ENCODE results near the gene SMC1B. TPM values are rescaled to one million over a fixed set of nuclear protein-coding genes. Genes with fewer than 3 reads are reported as not detected.
"Not testable (repeated sequence)": the region's sequence is repeated elsewhere in the genome, so short reads cannot be mapped to it uniquely, and the experiment has no call there.

Gene SMC1B
- total RNA-seq, 3 donors from 2014 or later (not counting 1 experiment from before 2014, with no cell fraction given): 0.07 to 0.09 TPM; not detected in 1

- intact Hi-C loops (cut with micrococcal nuclease): no loop called here
- Mint-ChIP-seq H3K36me3 (no peaks in the 10 kb centered on the region), H3K9me3 (no peaks in the 10 kb centered on the region), H3K27me3 (ENCODE audit: low read depth in 2 of 2) (peaks cover 7 to 8% of the 10 kb centered on the region in 2 donors), H3K4me3 (no peak overlapping the region), H3K4me1 (no peaks in the 10 kb centered on the region), H3K27ac (no peak overlapping the region)
- 90% methylated on average over 16 of the region's 16 CpGs for WGBS (ENCODE audit: insufficient coverage)
- Histone ChIP-seq H3K4me3 (ENCODE audit: low read length) (no peak overlapping the region), H3K9me3 (ENCODE audit: control insufficient read depth, insufficient read depth, low read length) (no peaks in the 10 kb centered on the region), H3K27ac (ENCODE audit: low read length) (no peak overlapping the region), H3K36me3 (ENCODE audit: control insufficient read depth, insufficient read depth, low read length) (no peaks in the 10 kb centered on the region), H3K4me1 (ENCODE audit: control insufficient read depth, insufficient read depth, low read length) (no peaks in the 10 kb centered on the region), H3K27me3 (ENCODE audit: control insufficient read depth, insufficient read depth, low read length) (no peaks in the 10 kb centered on the region)
- no peak for ATAC-seq
- TF ChIP-seq, protein P1, sequence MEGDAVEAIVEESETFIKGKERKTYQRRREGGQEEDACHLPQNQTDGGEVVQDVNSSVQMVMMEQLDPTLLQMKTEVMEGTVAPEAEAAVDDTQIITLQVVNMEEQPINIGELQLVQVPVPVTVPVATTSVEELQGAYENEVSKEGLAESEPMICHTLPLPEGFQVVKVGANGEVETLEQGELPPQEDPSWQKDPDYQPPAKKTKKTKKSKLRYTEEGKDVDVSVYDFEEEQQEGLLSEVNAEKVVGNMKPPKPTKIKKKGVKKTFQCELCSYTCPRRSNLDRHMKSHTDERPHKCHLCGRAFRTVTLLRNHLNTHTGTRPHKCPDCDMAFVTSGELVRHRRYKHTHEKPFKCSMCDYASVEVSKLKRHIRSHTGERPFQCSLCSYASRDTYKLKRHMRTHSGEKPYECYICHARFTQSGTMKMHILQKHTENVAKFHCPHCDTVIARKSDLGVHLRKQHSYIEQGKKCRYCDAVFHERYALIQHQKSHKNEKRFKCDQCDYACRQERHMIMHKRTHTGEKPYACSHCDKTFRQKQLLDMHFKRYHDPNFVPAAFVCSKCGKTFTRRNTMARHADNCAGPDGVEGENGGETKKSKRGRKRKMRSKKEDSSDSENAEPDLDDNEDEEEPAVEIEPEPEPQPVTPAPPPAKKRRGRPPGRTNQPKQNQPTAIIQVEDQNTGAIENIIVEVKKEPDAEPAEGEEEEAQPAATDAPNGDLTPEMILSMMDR (IDR thresholded peaks at IDR 0.05): no peak
- DNase-seq: no peak
Measured at GRCh38 chr22:45450101-45450785, 36.8 kb upstream of the SMC1B start.

DNA sequence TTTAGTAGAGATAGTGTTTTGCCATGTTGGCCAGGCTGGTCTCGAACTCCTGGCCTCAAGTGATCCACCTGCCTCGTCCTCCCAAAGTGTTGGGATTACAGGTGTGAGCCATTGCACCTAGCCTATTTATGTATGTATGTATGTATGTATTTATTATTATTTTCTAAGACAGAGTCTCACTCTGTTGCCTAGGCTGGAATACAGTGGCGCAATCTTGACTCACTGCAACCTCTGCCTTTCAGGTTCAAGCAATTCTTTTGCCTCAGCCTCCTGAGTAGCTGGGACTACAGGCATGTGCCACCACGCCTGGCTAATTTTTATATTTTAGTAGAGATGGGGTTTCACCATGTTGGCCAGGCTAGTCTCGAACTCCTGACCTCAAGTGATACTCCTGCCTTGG lies 36.0 kb upstream of the SMC1B start:
- ATAC-seq, H3K4me3 Mint-ChIP-seq, H3K4me1 Mint-ChIP-seq: not testable (repeated sequence)

GRCh38 chr22:45448431-45448830 lies 35.0 kb upstream of the SMC1B start:
- Histone ChIP-seq H3K36me3 (ENCODE audit: control insufficient read depth, insufficient read depth, low read length) (no peaks in the 10 kb centered on the region), H3K27me3 (ENCODE audit: control insufficient read depth, insufficient read depth, low read length) (no peaks in the 10 kb centered on the region), H3K9me3 (ENCODE audit: control insufficient read depth, insufficient read depth, low read length) (no peaks in the 10 kb centered on the region), H3K4me3 (ENCODE audit: low read length) (no peak overlapping the region), H3K4me1 (ENCODE audit: control insufficient read depth, insufficient read depth, low read length) (no peaks in the 10 kb centered on the region), H3K27ac (ENCODE audit: low read length) (no peak overlapping the region)
- H3K27ac Mint-ChIP-seq: no peak overlapping the region
- 96% methylated on average over 9 of the region's 9 CpGs for WGBS (ENCODE audit: insufficient coverage)
- peaks cover 7 to 8% of the 10 kb centered on the region in 2 donors for H3K27me3 Mint-ChIP-seq (ENCODE audit: low read depth in 2 of 2)
- DNase-seq (no peak), ATAC-seq (no peak)
- no peak overlapping the region for H3K4me3 Mint-ChIP-seq
- intact Hi-C loops (cut with micrococcal nuclease): no loop called here
- H3K36me3 Mint-ChIP-seq: no peaks in the 10 kb centered on the region
- TF ChIP-seq, protein P1 (IDR thresholded peaks at IDR 0.05): no peak
- no peaks in the 10 kb centered on the region for H3K4me1 Mint-ChIP-seq
- no peaks in the 10 kb centered on the region for H3K9me3 Mint-ChIP-seq

More for the DNA sequence above, 36.0 kb upstream of the SMC1B start:
- H3K4me1 ChIP-seq (ENCODE audit: control insufficient read depth, insufficient read depth, low read length); H3K27me3 Mint-ChIP-seq (ENCODE audit: low read depth in 2 of 2); H3K36me3 ChIP-seq (ENCODE audit: control insufficient read depth, insufficient read depth, low read length); intact Hi-C loops (cut with micrococcal nuclease); H3K27ac ChIP-seq (ENCODE audit: low read length); H3K27ac Mint-ChIP-seq; DNase-seq; H3K36me3 Mint-ChIP-seq; H3K27me3 ChIP-seq (ENCODE audit: control insufficient read depth, insufficient read depth, low read length); H3K9me3 ChIP-seq (ENCODE audit: control insufficient read depth, insufficient read depth, low read length); H3K9me3 Mint-ChIP-seq; H3K4me3 ChIP-seq (ENCODE audit: low read length): not testable (repeated sequence)
- 89% methylated on average over 4 of the region's 5 CpGs for WGBS (ENCODE audit: insufficient coverage)

DNA sequence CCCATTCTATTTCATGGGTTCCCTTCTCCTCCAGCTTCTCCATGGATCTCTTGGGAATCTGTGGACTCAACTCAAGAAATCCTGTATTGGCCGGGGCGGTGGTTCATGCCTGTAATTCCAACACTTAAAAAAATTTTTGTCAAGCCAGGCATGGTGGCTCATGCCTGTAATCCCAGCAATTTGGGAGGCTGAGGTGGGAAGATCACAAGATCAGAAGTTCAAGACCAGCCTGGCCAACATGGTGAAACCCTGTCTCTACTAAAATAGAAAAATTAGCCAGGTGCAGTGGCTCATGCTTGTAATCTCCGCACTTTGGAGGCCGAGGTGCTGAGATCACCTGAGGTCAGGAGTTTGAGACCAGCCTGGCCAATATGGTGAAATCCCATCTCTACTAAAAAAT lies 34.2 kb upstream of the SMC1B start:
- ATAC-seq; H3K9me3 ChIP-seq (ENCODE audit: control insufficient read depth, insufficient read depth, low read length); H3K27me3 ChIP-seq (ENCODE audit: control insufficient read depth, insufficient read depth, low read length); intact Hi-C loops (cut with micrococcal nuclease); H3K27ac ChIP-seq (ENCODE audit: low read length); H3K36me3 Mint-ChIP-seq; H3K4me1 Mint-ChIP-seq; DNase-seq; H3K4me1 ChIP-seq (ENCODE audit: control insufficient read depth, insufficient read depth, low read length); H3K9me3 Mint-ChIP-seq; H3K27ac Mint-ChIP-seq; H3K27me3 Mint-ChIP-seq (ENCODE audit: low read depth in 2 of 2); H3K4me3 Mint-ChIP-seq; H3K36me3 ChIP-seq (ENCODE audit: control insufficient read depth, insufficient read depth, low read length); H3K4me3 ChIP-seq (ENCODE audit: low read length): not testable (repeated sequence)
- WGBS (ENCODE audit: insufficient coverage): 89% methylated on average over 4 of the region's 4 CpGs
